Measurements from ENCODE around the gene BNC1. TPM values are rescaled to one million over a fixed set of nuclear protein-coding genes. Genes with fewer than 3 reads are reported as not detected.

The BNC1 gene
- total and polyA plus RNA-seq, 10 of the 15 experiments (the other 5 are each of a cell fraction or from before 2014, with no cell fraction given): 0.01 TPM; not detected in 9

DNA sequence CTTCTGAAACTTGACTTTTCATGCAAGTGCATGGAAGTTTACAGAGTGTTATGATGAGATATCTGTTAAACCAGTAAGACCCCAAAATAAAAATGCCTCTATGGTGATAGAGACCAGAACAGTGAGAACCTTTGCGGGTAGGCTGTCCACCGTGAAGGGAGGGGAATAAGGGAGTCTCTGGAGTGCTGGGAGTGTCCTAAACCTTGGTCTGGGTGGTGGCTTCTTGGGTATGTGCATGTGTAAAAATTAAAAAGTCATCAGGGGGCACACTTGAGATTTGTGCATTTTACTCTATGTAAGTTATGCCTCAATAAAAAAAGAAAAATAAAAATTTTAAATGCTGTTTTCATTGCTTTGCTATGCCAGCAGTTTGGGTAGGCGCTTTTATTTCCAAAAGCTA, 38.2 kb upstream of the BNC1 start (continued):
- no peak for TF ChIP-seq ZBED1 (IDR thresholded peaks at IDR 0.05; ENCODE audit: borderline replicate concordance)
- no peak for TF ChIP-seq NR2F1 (conservative IDR thresholded peaks at IDR 0.05)

DNA sequence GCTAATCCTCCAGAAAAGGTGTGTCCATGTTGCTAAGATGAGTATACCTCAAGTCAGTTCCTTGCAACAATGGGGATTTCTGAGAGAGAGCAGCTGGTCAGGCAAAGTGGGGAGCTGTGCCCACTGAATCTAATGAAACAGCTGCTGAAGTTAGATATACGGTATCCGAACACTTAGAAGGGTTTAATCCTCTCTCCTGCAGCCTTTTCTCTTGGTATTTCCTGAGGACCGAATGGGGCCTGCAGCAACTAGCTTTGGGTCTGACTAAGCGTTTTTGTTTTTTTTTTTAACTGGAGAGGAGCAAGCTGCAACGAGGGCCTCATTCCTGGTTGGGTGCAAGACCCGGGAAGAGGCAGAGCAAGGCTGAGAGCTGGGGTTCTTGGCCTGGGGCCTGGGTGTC, 37.6 kb upstream of the BNC1 start:
- in situ Hi-C loops (cut with MboI) (no loop called here), intact Hi-C loops (cut with micrococcal nuclease; ENCODE audit: unreplicated experiment) (no loop called here)
- H3K27ac ChIP-seq (ENCODE audit: control insufficient read depth, insufficient read depth): no peak overlapping the region
- no peak overlapping the region for H3K4me3 ChIP-seq
- TF ChIP-seq HDAC6 (IDR thresholded peaks at IDR 0.05; ENCODE audit: unreplicated experiment) (no peak), WRNIP1 (IDR thresholded peaks at IDR 0.05; ENCODE audit: borderline replicate concordance, low read depth, low read length) (no peak), PAX8 (IDR thresholded peaks at IDR 0.05) (no peak), IKZF1 (conservative IDR thresholded peaks at IDR 0.05) (no peak), SMARCA5 (IDR thresholded peaks at IDR 0.05) (no peak), MTA3 (IDR thresholded peaks at IDR 0.05; ENCODE audit: borderline replicate concordance, low read length) (no peak), SUZ12 (IDR thresholded peaks at IDR 0.05; ENCODE audit: unreplicated experiment) (no peak), PML (IDR thresholded peaks at IDR 0.05; ENCODE audit: low read length) (no peak), ZNF207 (IDR thresholded peaks at IDR 0.05; ENCODE audit: borderline replicate concordance) (no peak)
- TF ChIP-seq, protein P1, sequence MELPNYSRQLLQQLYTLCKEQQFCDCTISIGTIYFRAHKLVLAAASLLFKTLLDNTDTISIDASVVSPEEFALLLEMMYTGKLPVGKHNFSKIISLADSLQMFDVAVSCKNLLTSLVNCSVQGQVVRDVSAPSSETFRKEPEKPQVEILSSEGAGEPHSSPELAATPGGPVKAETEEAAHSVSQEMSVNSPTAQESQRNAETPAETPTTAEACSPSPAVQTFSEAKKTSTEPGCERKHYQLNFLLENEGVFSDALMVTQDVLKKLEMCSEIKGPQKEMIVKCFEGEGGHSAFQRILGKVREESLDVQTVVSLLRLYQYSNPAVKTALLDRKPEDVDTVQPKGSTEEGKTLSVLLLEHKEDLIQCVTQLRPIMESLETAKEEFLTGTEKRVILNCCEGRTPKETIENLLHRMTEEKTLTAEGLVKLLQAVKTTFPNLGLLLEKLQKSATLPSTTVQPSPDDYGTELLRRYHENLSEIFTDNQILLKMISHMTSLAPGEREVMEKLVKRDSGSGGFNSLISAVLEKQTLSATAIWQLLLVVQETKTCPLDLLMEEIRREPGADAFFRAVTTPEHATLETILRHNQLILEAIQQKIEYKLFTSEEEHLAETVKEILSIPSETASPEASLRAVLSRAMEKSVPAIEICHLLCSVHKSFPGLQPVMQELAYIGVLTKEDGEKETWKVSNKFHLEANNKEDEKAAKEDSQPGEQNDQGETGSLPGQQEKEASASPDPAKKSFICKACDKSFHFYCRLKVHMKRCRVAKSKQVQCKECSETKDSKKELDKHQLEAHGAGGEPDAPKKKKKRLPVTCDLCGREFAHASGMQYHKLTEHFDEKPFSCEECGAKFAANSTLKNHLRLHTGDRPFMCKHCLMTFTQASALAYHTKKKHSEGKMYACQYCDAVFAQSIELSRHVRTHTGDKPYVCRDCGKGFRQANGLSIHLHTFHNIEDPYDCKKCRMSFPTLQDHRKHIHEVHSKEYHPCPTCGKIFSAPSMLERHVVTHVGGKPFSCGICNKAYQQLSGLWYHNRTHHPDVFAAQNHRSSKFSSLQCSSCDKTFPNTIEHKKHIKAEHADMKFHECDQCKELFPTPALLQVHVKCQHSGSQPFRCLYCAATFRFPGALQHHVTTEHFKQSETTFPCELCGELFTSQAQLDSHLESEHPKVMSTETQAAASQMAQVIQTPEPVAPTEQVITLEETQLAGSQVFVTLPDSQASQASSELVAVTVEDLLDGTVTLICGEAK (IDR thresholded peaks at IDR 0.05; ENCODE audit: borderline replicate concordance): no peak
- H2AFZ ChIP-seq (ENCODE audit: control insufficient read depth, low read depth, low read length): no peak overlapping the region
- no peaks in the 10 kb centered on the region for H3K9me3 ChIP-seq (replicated peaks; ENCODE audit: control insufficient read depth, insufficient read depth, low read length)
- H3K4me1 ChIP-seq (ENCODE audit: control insufficient read depth, insufficient read depth, low read length): no peaks in the 10 kb centered on the region
- ChIA-PET CTCF (interaction anchor here (0.6 kb wide), 1 partner anchor 157 kb away, joined by 3 read pairs; no protein-coding TSS in a partner anchor), RAD21 (ENCODE audit: unreplicated experiment) (no interaction called here), POLR2A (no interaction called here), SMC1A (ENCODE audit: uncharacterized antibody, unreplicated experiment) (no interaction called here)
- DNase-seq (ENCODE audit: low read depth, low spot score): no peak
- ATAC-seq: no peak
- no peaks in the 10 kb centered on the region for H3K79me2 ChIP-seq (ENCODE audit: control insufficient read depth, insufficient read depth, low read length)
- no TSS peak for BruUV-seq (replicated peaks)
- no peaks in the 10 kb centered on the region for H4K20me1 ChIP-seq (ENCODE audit: control insufficient read depth, insufficient read depth)
- H3K27me3 ChIP-seq (replicated peaks in 1 of 2; ENCODE audit: control insufficient read depth in 2 of 2, insufficient read depth in 2 of 2, low read length in 1 of 2): no peaks in the 10 kb centered on the region
- H3K9ac ChIP-seq (ENCODE audit: control insufficient read depth, insufficient read depth, low read length): no peak overlapping the region
- H3K4me2 ChIP-seq (ENCODE audit: control insufficient read depth, insufficient read depth): no peak overlapping the region
- WGBS (ENCODE audit: insufficient coverage, insufficient replicate concordance, low lambda C conversion rate, missing lambda C conversion rate): 7% methylated on average over 6 of the region's 6 CpGs
- H3K36me3 ChIP-seq (ENCODE audit: control insufficient read depth in 2 of 2, insufficient read depth in 2 of 2, low read length in 1 of 2): no peaks in the 10 kb centered on the region
- FAIRE-seq: no peak

All from GM12878 (cell line).